GM10266 (cell line): ENCODE data around the gene UBQLNL.

Experiments used
- DNase-seq: peaks from one replicate; pipeline ENCODE4 v3.0.0; 2012; ENCODE audit errors: extremely low spot score
- CTCF ChIP-seq: IDR thresholded peaks from 2 replicates; pipeline ENCODE4 v1.5.1; 2012; ENCODE audit warnings: mild to moderate bottlenecking, low read depth; ENCODE audit not compliant: control insufficient read depth, insufficient read depth; ENCODE audit errors: missing control alignments

Gene UBQLNL

GRCh38 chr11:5489576-5490357, 26.7 kb downstream of the UBQLNL start:
- DNase-seq, result no peak
- TF ChIP-seq CTCF, result no peak

GRCh38 chr11:5488798-5489399, 27.6 kb downstream of the UBQLNL start:
- no peak for TF ChIP-seq CTCF
- DNase-seq, result no peak

- no peak for TF ChIP-seq CTCF
- no peak for DNase-seq
Observed at GRCh38 chr11:5488385-5488784, 28.1 kb downstream of the UBQLNL start, which contains the start of gene OR52D1. Gene OR52D1 (plus strand): TSS chr11:5488685. CDS start chr11:5488707, 22 bp downstream.

GRCh38 chr11:5486421-5486820, 30.1 kb downstream of the UBQLNL start:
- no peak for DNase-seq
- TF ChIP-seq CTCF, result no peak

GRCh38 chr11:5486003-5486402, 30.5 kb downstream of the UBQLNL start:
- TF ChIP-seq CTCF, result no peak
- no peak for DNase-seq

GRCh38 chr11:5476186-5476819, 40.2 kb downstream of the UBQLNL start:
- peak; percentile 72 for TF ChIP-seq CTCF
- peak; percentile 60 for DNase-seq

GRCh38 chr11:5473921-5474320, 42.6 kb downstream of the UBQLNL start:
- TF ChIP-seq CTCF, result no peak
- DNase-seq, result no peak
